GM19467 (cell line): ENCODE data around the gene CYTIP.
A peak's percentile ranks its signal among the peaks of the same experiment; 100 is the strongest.
"Not testable (repeated sequence)": the region's sequence is repeated elsewhere in the genome, so short reads cannot be mapped to it uniquely, and the experiment has no call there.

ENCODE experiments used
- ATAC-seq: cut with Tn5 transposase; IDR thresholded peaks from one replicate; pipeline ENCODE4 v1.9.1; 2021; ENCODE audit warnings: mild to moderate bottlenecking, moderate library complexity; ENCODE audit not compliant: unreplicated experiment

Gene CYTIP

GRCh38 chr2:157427003-157427921 lies 16.6 kb downstream of the CYTIP start:
- no peak for ATAC-seq

GRCh38 chr2:157426477-157426994 lies 17.4 kb downstream of the CYTIP start:
- ATAC-seq = no peak

GRCh38 chr2:157424374-157424773 lies 19.5 kb downstream of the CYTIP start:
- no peak for ATAC-seq

GRCh38 chr2:157421964-157422363 lies 21.9 kb downstream of the CYTIP start:
- no peak for ATAC-seq

GRCh38 chr2:157421331-157421944 lies 22.5 kb downstream of the CYTIP start:
- no peak for ATAC-seq

GRCh38 chr2:157420771-157421323 lies 23.0 kb downstream of the CYTIP start:
- no peak for ATAC-seq

GRCh38 chr2:157419031-157419575 lies 24.8 kb downstream of the CYTIP start:
- no peak for ATAC-seq

GRCh38 chr2:157418239-157418641 lies 25.6 kb downstream of the CYTIP start:
- no peak for ATAC-seq

- ATAC-seq = no peak
These were observed 28.2 kb downstream of the CYTIP start for GRCh38 chr2:157415591-157416101.

- ATAC-seq = peak; percentile 5
These were observed 29.8 kb downstream of the CYTIP start for GRCh38 chr2:157414050-157414449.

GRCh38 chr2:157413326-157414035 lies 30.4 kb downstream of the CYTIP start:
- peak; percentile 86 for ATAC-seq

- no peak for ATAC-seq
These were observed 32.1 kb downstream of the CYTIP start for GRCh38 chr2:157411624-157412336.

- ATAC-seq = not testable (repeated sequence)
These were observed 38.5 kb downstream of the CYTIP start for GRCh38 chr2:157405398-157405797.

GRCh38 chr2:157404363-157404762 lies 39.5 kb downstream of the CYTIP start:
- peak; percentile 93 for ATAC-seq

GRCh38 chr2:157402801-157403485 lies 40.9 kb downstream of the CYTIP start:
- ATAC-seq = not testable (repeated sequence)

GRCh38 chr2:157395811-157396210 lies 48.1 kb downstream of the CYTIP start:
- ATAC-seq = no peak

GRCh38 chr2:157394928-157395327 lies 49.0 kb downstream of the CYTIP start:
- no peak for ATAC-seq

- no peak for ATAC-seq
These were observed 50.5 kb downstream of the CYTIP start for GRCh38 chr2:157393348-157393747.

GRCh38 chr2:157388827-157389226 lies 55.1 kb downstream of the CYTIP start:
- no peak for ATAC-seq
